ENCODE data around the gene IQSEC3.

Gene IQSEC3

GRCh38 chr12:163406-163986 lies 96.9 kb downstream of the IQSEC3 start:
- DNase-seq (ENCODE audit: low spot score) = no peak

- peak; percentile 39 for DNase-seq (ENCODE audit: low spot score)
Observed at GRCh38 chr12:164207-164606, 97.6 kb downstream of the IQSEC3 start.

- no peak for DNase-seq (ENCODE audit: low spot score)
Observed at GRCh38 chr12:165862-166368, 99.3 kb downstream of the IQSEC3 start.

GRCh38 chr12:166425-167075 lies 100.0 kb downstream of the IQSEC3 start:
- no peak for DNase-seq (ENCODE audit: low spot score)

GRCh38 chr12:167959-168600 lies 101.5 kb downstream of the IQSEC3 start:
- peak; percentile 33 for DNase-seq (ENCODE audit: low spot score)

GRCh38 chr12:168763-169525 lies 102.4 kb downstream of the IQSEC3 start:
- no peak for DNase-seq (ENCODE audit: low spot score)

GRCh38 chr12:169528-170370 lies 103.2 kb downstream of the IQSEC3 start:
- DNase-seq (ENCODE audit: low spot score) = peak; percentile 52

GRCh38 chr12:170371-171225 lies 104.0 kb downstream of the IQSEC3 start:
- DNase-seq (ENCODE audit: low spot score) = no peak

GRCh38 chr12:171276-171675 lies 104.7 kb downstream of the IQSEC3 start:
- no peak for DNase-seq (ENCODE audit: low spot score)

GRCh38 chr12:171743-172676 lies 105.4 kb downstream of the IQSEC3 start:
- DNase-seq (ENCODE audit: low spot score) = peak; percentile 92

GRCh38 chr12:172732-173161 lies 106.2 kb downstream of the IQSEC3 start:
- DNase-seq (ENCODE audit: low spot score) = peak; percentile 45

- DNase-seq (ENCODE audit: low spot score) = peak; percentile 34
Observed at GRCh38 chr12:174124-174523, 107.6 kb downstream of the IQSEC3 start.

- DNase-seq (ENCODE audit: low spot score) = no peak
Observed at GRCh38 chr12:174596-174995, 108.0 kb downstream of the IQSEC3 start.

GRCh38 chr12:175250-175649 lies 108.7 kb downstream of the IQSEC3 start:
- DNase-seq (ENCODE audit: low spot score) = peak; percentile 54

GRCh38 chr12:175759-176158 lies 109.2 kb downstream of the IQSEC3 start:
- DNase-seq (ENCODE audit: low spot score) = no peak

- DNase-seq (ENCODE audit: low spot score) = peak; percentile 54
Observed at GRCh38 chr12:176321-177181, 110.0 kb downstream of the IQSEC3 start.

GRCh38 chr12:177336-177979 lies 110.9 kb downstream of the IQSEC3 start:
- no peak for DNase-seq (ENCODE audit: low spot score)
